ENCODE results near the gene FAXDC2. TPM values are rescaled to one million over a fixed set of nuclear protein-coding genes. Genes with fewer than 3 reads are reported as not detected.

Gene FAXDC2
- total and polyA plus RNA-seq, 2 of the 13 experiments (the other 11 are each of a cell fraction or from before 2014, with no cell fraction given), result 4.7 to 58.8 TPM

- no peak for TF ChIP-seq ZNF318 (CRISPR knock-in tag; IDR thresholded peaks at IDR 0.05)
- TF ChIP-seq ZNF782 (CRISPR knock-in tag; IDR thresholded peaks at IDR 0.05; ENCODE audit: borderline replicate concordance), result no peak
- TF ChIP-seq ZFAT (CRISPR knock-in tag; conservative IDR thresholded peaks at IDR 0.05), result no peak
- TF ChIP-seq PAWR (CRISPR knock-in tag; IDR thresholded peaks at IDR 0.05; ENCODE audit: borderline replicate concordance), result no peak
- no peak for TF ChIP-seq ZNF780A (CRISPR knock-in tag; IDR thresholded peaks at IDR 0.05)
- no peak for TF ChIP-seq NCOR1 (IDR thresholded peaks at IDR 0.05; ENCODE audit: borderline replicate concordance, low read length)
- no peak for TF ChIP-seq HNF1B (CRISPR knock-in tag; IDR thresholded peaks at IDR 0.05)
- TF ChIP-seq SALL2 (CRISPR knock-in tag; IDR thresholded peaks at IDR 0.05), result no peak
- TF ChIP-seq RXRA (CRISPR knock-in tag; IDR thresholded peaks at IDR 0.05), result no peak
- TF ChIP-seq NR1H2 (CRISPR knock-in tag; IDR thresholded peaks at IDR 0.05; ENCODE audit: borderline replicate concordance, low read depth), result no peak
- TF ChIP-seq NFKB2 (CRISPR knock-in tag; IDR thresholded peaks at IDR 0.05; ENCODE audit: borderline replicate concordance), result no peak
- no peak for TF ChIP-seq ZNF431 (CRISPR knock-in tag; IDR thresholded peaks at IDR 0.05; ENCODE audit: borderline replicate concordance, low read depth)
- TF ChIP-seq XRCC5 (optimal IDR thresholded peaks at IDR 0.05; ENCODE audit: low read length), result no peak
- no peak for TF ChIP-seq GABPB1 (CRISPR knock-in tag; IDR thresholded peaks at IDR 0.05)
- no peak for TF ChIP-seq ZNF879 (CRISPR knock-in tag; IDR thresholded peaks at IDR 0.05)
- TF ChIP-seq ZNF24 (IDR thresholded peaks at IDR 0.05), result no peak
- TF ChIP-seq RARG (CRISPR knock-in tag; IDR thresholded peaks at IDR 0.05; ENCODE audit: low read depth), result no peak
- TF ChIP-seq ZNF691 (CRISPR knock-in tag; IDR thresholded peaks at IDR 0.05; ENCODE audit: borderline replicate concordance, low read depth), result no peak
- TF ChIP-seq NPAS2 (CRISPR knock-in tag; IDR thresholded peaks at IDR 0.05; ENCODE audit: borderline replicate concordance), result no peak
Observed at GRCh38 chr5:154834053-154834452, 16.4 kb downstream of the FAXDC2 start (continued).

Measured in HepG2 (cell line).